Fibroblast of the aortic adventitia (primary cell): ENCODE data around the gene HS3ST2. TPM values are rescaled to one million over a fixed set of nuclear protein-coding genes. Genes with fewer than 3 reads are reported as not detected.
"Not testable (repeated sequence)": the region's sequence is repeated elsewhere in the genome, so short reads cannot be mapped to it uniquely, and the experiment has no call there.

Experiments
- DNase-seq: peaks from one replicate; pipeline ENCODE4 v3.0.0-alpha.2; 2010; ENCODE audit warnings: low read depth
- H3K4me3 ChIP-seq: 2 replicates; pipeline ENCODE4 v1.5.1; 2011; ENCODE audit warnings: low read depth, mild to moderate bottlenecking, control low read depth, low read length, moderate library complexity
- CTCF ChIP-seq: IDR thresholded peaks from 2 replicates; pipeline ENCODE4 v1.5.1; 2011; ENCODE audit warnings: mild to moderate bottlenecking, low read length, control low read depth, inconsistent platforms; ENCODE audit not compliant: insufficient read depth
- total RNA-seq: library from RNA; depleted of rRNA; stranded (reverse); fragments of >200 nt; gene quantifications from 2 replicates; pipeline ENCODE4 v1.2.3, GENCODE V29; 2012; ENCODE audit warnings: low replicate concordance

The HS3ST2 gene
- total RNA-seq, 1 donor = not detected

DNA sequence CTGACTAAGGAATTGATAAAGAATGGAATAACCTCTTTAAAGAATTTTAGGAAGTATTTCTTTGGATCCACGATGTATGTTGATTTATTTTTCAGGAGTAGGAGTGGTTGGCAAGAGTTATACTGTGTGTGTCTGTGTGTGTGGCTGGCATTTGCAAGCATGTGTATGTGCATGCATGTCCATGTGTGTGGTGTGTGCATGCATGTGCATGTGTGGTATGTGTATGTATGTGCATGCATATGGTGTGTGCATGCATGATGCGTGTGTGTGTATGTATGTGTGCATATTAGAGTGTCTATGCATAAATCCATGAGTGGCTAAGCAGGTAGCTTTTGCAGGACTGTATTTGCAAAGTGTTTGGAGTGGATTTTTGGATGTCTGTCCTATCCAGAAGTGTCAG lies 120.8 kb downstream of the HS3ST2 start:
- H3K4me3 ChIP-seq = no peak overlapping the region
- DNase-seq = no peak
- no peak for TF ChIP-seq CTCF

- H3K4me3 ChIP-seq = no peak overlapping the region
- no peak for DNase-seq
- TF ChIP-seq CTCF = no peak
These were observed 123.2 kb downstream of the HS3ST2 start for GRCh38 chr16:22937169-22937568.

GRCh38 chr16:22938647-22939046 lies 124.7 kb downstream of the HS3ST2 start:
- TF ChIP-seq CTCF = no peak
- H3K4me3 ChIP-seq = no peak overlapping the region
- DNase-seq = no peak

GRCh38 chr16:22939744-22940363 lies 125.9 kb downstream of the HS3ST2 start:
- not testable (repeated sequence) for DNase-seq, H3K4me3 ChIP-seq

DNA sequence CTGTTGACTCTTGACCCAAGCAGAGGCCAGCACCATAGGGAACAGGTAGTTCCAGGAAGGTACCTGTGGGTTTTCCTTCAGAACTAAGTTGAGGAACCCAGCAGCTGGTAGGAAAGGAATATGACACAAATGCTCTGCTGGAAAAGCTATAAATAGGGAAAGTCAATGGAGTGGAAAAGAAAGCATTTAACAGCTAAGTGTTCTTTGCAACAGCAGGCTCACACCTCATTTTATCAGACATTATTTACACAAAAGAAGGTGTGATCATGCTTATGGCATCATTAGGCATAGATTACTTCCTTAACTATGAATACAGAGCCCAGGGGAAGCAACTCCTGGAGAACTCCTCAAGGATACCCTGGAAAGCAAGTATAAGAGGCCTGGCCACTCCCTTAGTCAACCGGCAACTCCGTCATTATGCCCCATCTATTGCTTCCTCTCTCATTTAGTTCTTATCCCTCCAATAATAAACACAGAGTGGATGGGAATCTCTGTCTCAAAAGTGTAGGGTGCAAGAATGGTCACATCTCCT lies 128.1 kb downstream of the HS3ST2 start:
- TF ChIP-seq CTCF = no peak
- DNase-seq = no peak
- H3K4me3 ChIP-seq = no peak overlapping the region

GRCh38 chr16:22942811-22943210 lies 128.8 kb downstream of the HS3ST2 start:
- no peak for DNase-seq
- no peak overlapping the region for H3K4me3 ChIP-seq
- TF ChIP-seq CTCF = no peak

GRCh38 chr16:22945361-22945760 lies 131.4 kb downstream of the HS3ST2 start:
- no peak for DNase-seq
- no peak for TF ChIP-seq CTCF
- no peak overlapping the region for H3K4me3 ChIP-seq
